GM12865 (cell line): ENCODE results near the gene TYRP1.

Source experiments
- DNase-seq: peaks from one replicate; pipeline ENCODE4 v3.0.0; 2010; ENCODE audit warnings: low read depth
- H3K4me3 ChIP-seq: 2 replicates; pipeline ENCODE4 v1.5.1; 2011; ENCODE audit warnings: mild to moderate bottlenecking, low read depth, low read length, control low read depth
- TF ChIP-seq, protein P1 (sequence below): IDR thresholded peaks from 2 replicates; pipeline ENCODE4 v1.5.1; 2011; ENCODE audit warnings: low read length, control low read depth, low read depth, inconsistent platforms; ENCODE audit not compliant: insufficient read depth; ENCODE audit errors: missing control alignments

TYRP1 gene

DNA sequence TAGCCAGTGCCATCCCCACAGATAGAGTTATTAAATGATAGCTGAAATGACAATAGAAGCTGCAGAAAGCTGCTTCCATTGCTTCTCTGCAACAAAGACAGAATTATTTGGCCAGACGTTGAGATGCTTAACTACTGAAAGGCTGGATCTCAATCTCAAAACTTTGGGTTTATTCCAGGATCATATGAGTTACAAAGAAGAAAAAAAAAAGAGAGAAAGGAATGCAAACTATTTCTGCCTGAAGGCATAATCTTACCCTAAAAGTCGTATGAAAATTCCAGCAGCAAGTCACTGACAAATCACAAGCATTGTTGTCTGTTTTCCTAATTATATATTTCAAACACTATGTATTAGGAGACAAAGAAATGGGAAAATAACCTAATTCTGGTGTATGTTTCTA, 12.8 kb upstream of the TYRP1 start:
- TF ChIP-seq, protein P1, sequence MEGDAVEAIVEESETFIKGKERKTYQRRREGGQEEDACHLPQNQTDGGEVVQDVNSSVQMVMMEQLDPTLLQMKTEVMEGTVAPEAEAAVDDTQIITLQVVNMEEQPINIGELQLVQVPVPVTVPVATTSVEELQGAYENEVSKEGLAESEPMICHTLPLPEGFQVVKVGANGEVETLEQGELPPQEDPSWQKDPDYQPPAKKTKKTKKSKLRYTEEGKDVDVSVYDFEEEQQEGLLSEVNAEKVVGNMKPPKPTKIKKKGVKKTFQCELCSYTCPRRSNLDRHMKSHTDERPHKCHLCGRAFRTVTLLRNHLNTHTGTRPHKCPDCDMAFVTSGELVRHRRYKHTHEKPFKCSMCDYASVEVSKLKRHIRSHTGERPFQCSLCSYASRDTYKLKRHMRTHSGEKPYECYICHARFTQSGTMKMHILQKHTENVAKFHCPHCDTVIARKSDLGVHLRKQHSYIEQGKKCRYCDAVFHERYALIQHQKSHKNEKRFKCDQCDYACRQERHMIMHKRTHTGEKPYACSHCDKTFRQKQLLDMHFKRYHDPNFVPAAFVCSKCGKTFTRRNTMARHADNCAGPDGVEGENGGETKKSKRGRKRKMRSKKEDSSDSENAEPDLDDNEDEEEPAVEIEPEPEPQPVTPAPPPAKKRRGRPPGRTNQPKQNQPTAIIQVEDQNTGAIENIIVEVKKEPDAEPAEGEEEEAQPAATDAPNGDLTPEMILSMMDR, result no peak
- H3K4me3 ChIP-seq, result no peak overlapping the region
- DNase-seq, result no peak

DNA sequence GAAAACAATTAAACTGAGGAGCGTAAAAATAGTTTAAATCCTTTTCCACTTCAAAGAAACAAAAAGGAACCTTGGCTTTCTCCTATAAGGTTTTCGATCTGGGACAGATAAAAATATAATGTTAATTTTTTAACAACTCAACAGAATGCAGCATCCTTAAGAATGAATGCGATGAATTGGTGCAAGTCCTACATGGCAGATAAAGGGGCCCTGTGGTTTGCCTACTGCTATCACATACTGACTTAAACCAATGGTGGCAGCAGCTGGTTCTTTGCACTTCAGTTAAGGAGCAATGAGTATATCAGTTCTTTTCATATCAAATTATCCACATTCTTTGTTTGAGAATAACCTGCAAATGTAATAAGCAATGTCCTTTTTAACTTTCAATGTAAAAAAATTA, 12.4 kb upstream of the TYRP1 start:
- H3K4me3 ChIP-seq, result no peak overlapping the region
- DNase-seq, result no peak
- TF ChIP-seq, protein P1, result no peak

DNA sequence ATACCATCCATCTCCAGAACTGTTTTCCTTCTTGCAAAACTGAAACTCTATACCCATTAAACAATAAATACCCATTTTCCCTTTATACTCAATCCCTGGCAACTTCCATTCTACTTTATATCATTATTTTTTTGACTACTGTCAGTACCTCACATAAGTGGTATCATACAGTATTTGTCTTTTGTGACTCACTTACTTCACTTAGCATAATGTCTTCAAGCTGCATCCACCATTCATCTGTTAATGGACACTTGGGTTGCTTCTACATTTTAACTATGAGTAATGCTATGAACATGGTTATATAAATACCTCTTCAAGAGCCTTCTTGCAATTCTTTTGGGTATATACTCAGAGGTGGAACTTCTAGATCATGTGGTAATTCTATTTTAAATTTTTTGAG, 11.6 kb upstream of the TYRP1 start:
- TF ChIP-seq, protein P1, result no peak
- no peak for DNase-seq
- H3K4me3 ChIP-seq, result no peak overlapping the region

DNA sequence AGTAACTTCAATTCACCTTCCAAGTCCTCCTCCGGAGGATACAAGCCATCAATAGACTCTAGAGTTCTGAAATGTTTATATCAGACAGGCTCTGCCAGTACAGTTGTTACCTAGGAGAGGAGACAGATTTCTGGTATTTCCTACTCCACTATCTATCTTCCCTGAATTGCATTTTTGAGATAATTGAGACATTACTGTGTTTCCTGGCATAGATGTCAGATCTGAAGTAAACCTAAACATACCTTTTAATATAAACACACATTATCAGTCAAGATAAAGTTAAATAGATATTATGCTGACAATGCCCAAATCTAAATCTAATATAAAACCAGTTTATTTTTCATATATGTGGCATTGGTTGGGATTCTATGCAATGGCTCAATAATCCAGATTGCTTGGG, 8.2 kb upstream of the TYRP1 start:
- TF ChIP-seq, protein P1, result no peak
- H3K4me3 ChIP-seq, result no peak overlapping the region
- DNase-seq, result no peak

DNA sequence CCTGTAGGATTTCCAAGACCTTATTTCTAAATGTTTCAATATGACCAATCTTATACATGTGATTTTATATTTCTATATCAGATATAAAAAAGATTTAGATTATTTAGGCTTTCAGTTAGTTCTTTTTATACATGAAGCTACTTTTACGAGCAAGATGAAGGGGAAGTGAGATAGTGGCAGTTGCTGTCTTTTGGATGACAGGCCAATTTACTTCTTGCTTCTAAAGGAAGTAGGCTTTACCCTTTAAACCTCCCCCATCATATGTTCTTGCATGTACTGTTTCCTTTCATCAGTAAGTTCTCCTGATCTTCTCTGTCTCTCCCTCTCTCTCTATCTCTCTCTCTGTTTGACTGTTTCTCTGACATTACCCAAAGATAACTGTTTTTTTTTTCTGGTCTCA, 4.0 kb upstream of the TYRP1 start:
- DNase-seq, result no peak
- H3K4me3 ChIP-seq, result no peak overlapping the region
- TF ChIP-seq, protein P1, result no peak

DNA sequence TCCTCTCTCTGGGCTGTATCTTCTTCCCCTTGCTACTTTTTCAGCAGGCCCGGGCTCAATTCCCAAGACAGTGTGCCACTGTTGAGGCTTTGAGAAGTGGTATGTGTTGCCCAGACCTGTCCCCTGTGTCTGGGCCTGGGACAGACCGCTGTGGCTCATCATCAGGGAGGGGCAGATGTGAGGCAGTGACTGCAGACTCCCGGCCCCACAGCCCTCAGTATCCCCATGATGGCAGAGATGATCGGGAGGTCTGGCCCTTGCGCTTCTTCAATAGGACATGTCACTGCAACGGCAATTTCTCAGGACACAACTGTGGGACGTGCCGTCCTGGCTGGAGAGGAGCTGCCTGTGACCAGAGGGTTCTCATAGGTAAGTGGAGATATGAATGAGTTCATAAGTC, 828 bp downstream of the TYRP1 start:
- no peak overlapping the region for H3K4me3 ChIP-seq
- TF ChIP-seq, protein P1, result no peak
- no peak for DNase-seq

- H3K4me3 ChIP-seq, result no peak overlapping the region
- DNase-seq, result no peak
- TF ChIP-seq, protein P1, result no peak
These were observed 2.3 kb downstream of the TYRP1 start for GRCh38 chr9:12695474-12695873.
